ENCODE measurements around the gene HYCC2. TPM values are rescaled to one million over a fixed set of nuclear protein-coding genes. Genes with fewer than 3 reads are reported as not detected.
A peak's percentile ranks its signal among the peaks of the same experiment; 100 is the strongest.

The HYCC2 gene
- polyA plus RNA-seq, 3 donors: 6.8 to 10.2 (median 7.7) TPM

DNA sequence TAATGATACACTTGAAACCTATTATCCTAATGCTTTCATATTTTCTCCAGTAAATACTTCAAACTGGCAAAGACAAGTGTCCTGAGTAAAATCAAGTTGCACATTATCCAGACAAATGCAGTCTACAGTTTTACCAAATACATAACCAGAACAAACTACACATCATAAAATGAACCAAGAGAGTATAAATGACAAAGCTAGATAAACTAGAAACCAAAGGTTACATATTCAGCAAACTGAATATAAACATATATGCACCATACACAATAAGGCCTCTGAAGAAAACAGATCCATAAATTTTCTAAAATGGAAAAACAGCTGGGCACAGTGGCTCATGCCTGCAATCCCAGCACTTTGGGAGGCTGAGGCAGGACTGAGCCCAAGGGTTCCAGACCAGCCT, 47.0 kb downstream of the HYCC2 start:
- Histone ChIP-seq H3K27ac (ENCODE audit: low read depth in 1 of 2, low read length in 2 of 2) (no peak overlapping the region), H3K4me3 (replicated peaks in 1 of 3; ENCODE audit: low read depth in 2 of 3, low read length in 3 of 3) (no peak overlapping the region), H3K4me1 (ENCODE audit: control insufficient read depth in 1 of 2, insufficient read depth in 2 of 2, low read length in 2 of 2) (no peaks in the 10 kb centered on the region), H2AFZ (ENCODE audit: insufficient read depth, low read depth, low read length, poor library complexity, severe bottlenecking) (no peak overlapping the region), H3K9ac (ENCODE audit: insufficient read depth, low read length, poor library complexity, severe bottlenecking) (no peak overlapping the region), H3K79me2 (ENCODE audit: insufficient read depth, low read length) (peaks cover 27% of the 10 kb centered on the region), H3K27me3 (ENCODE audit: control insufficient read depth in 2 of 2, insufficient read depth in 2 of 2, low read length in 2 of 2) (no peaks in the 10 kb centered on the region), H3K36me3 (replicated peaks in 1 of 2; ENCODE audit: control insufficient read depth in 1 of 2, insufficient read depth in 2 of 2, low read length in 2 of 2) (peaks cover 32 to 48% of the 10 kb centered on the region in 2 donors), H3K4me2 (replicated peaks; ENCODE audit: extremely low read depth, low read length, poor library complexity, severe bottlenecking) (no peak overlapping the region), H3K9me3 (replicated peaks in 1 of 2; ENCODE audit: control insufficient read depth in 1 of 2, insufficient read depth in 1 of 2, low read length in 2 of 2) (no peaks in the 10 kb centered on the region), H4K20me1 (ENCODE audit: insufficient read depth, low read length) (peaks cover 20% of the 10 kb centered on the region)
- no peaks in the 10 kb centered on the region for H3K27me3 Mint-ChIP-seq (ENCODE audit: low read depth in 3 of 3)
- peaks cover 10% of the 10 kb centered on the region for H3K4me1 Mint-ChIP-seq
- TF ChIP-seq CTCF (IDR thresholded peaks at IDR 0.05): no peak
- no peak for DNase-seq
- intact Hi-C loops (cut with micrococcal nuclease): no loop called here
- H3K36me3 Mint-ChIP-seq: peaks cover 40 to 54% of the 10 kb centered on the region in 2 donors
- H3K4me3 Mint-ChIP-seq: no peak overlapping the region
- peaks cover 0 to 4% (median 2%) of the 10 kb centered on the region in 7 donors for H3K9me3 Mint-ChIP-seq
- no peak overlapping the region for H3K27ac Mint-ChIP-seq

GRCh38 chr2:201021914-201022313, 49.6 kb downstream of the HYCC2 start:
- no peak overlapping the region for H3K27ac ChIP-seq (ENCODE audit: low read depth in 1 of 2, low read length in 2 of 2)
- H3K27ac Mint-ChIP-seq: peak overlapping the region in 1 of 7 donors; percentile 48
- H3K27me3 Mint-ChIP-seq (ENCODE audit: low read depth in 3 of 3): no peaks in the 10 kb centered on the region
- H3K36me3 ChIP-seq (replicated peaks in 1 of 2; ENCODE audit: control insufficient read depth in 1 of 2, insufficient read depth in 2 of 2, low read length in 2 of 2): peaks cover 47 to 70% of the 10 kb centered on the region in 2 donors
- no peaks in the 10 kb centered on the region for H3K4me1 ChIP-seq (ENCODE audit: control insufficient read depth in 1 of 2, insufficient read depth in 2 of 2, low read length in 2 of 2)
- H3K4me1 Mint-ChIP-seq: peaks cover 6% of the 10 kb centered on the region
- H3K9ac ChIP-seq (ENCODE audit: insufficient read depth, low read length, poor library complexity, severe bottlenecking): no peak overlapping the region
- H3K27me3 ChIP-seq (ENCODE audit: control insufficient read depth in 2 of 2, insufficient read depth in 2 of 2, low read length in 2 of 2): no peaks in the 10 kb centered on the region
- no peaks in the 10 kb centered on the region for H3K9me3 Mint-ChIP-seq
- H3K4me3 Mint-ChIP-seq: no peak overlapping the region
- H2AFZ ChIP-seq (ENCODE audit: insufficient read depth, low read depth, low read length, poor library complexity, severe bottlenecking): no peak overlapping the region
- no peak for TF ChIP-seq CTCF (IDR thresholded peaks at IDR 0.05)
- no peak overlapping the region for H3K4me3 ChIP-seq (replicated peaks in 1 of 3; ENCODE audit: low read depth in 2 of 3, low read length in 3 of 3)
- DNase-seq: no peak
- H3K9me3 ChIP-seq (replicated peaks in 1 of 2; ENCODE audit: control insufficient read depth in 1 of 2, insufficient read depth in 1 of 2, low read length in 2 of 2): no peaks in the 10 kb centered on the region
- no peak overlapping the region for H3K4me2 ChIP-seq (replicated peaks; ENCODE audit: extremely low read depth, low read length, poor library complexity, severe bottlenecking)
- intact Hi-C loops (cut with micrococcal nuclease): no loop called here
- H3K36me3 Mint-ChIP-seq: peaks cover 50 to 56% of the 10 kb centered on the region in 2 donors
- peaks cover 26% of the 10 kb centered on the region for H3K79me2 ChIP-seq (ENCODE audit: insufficient read depth, low read length)
- H4K20me1 ChIP-seq (ENCODE audit: insufficient read depth, low read length): peaks cover 20% of the 10 kb centered on the region

Small RNA genes within 50 kb of the gene (small RNA-seq; reads per million reads assigned to genes)
- not detected for gene RNU6-1206P (ENCODE audit: insufficient read length, low read depth)

Other genes with a start within 250 kb of the HYCC2 start
- 100 to 1,000 TPM in 1 of 3 donors, 1 to 10 TPM in 2; 7.5 to 383 (median 8.2) TPM for gene CLK1, start 207.0 kb downstream of the HYCC2 start, polyA plus RNA-seq
- gene PPIL3, start 182.6 kb downstream of the HYCC2 start, polyA plus RNA-seq: 10 to 100 TPM; 12.3 to 34.6 (median 20.4) TPM
- gene NIF3L1, start 182.3 kb downstream of the HYCC2 start, polyA plus RNA-seq: 10 to 100 TPM; 16.2 to 18.0 (median 16.9) TPM
- 1 to 10 TPM; 3.1 to 5.4 (median 3.9) TPM for gene ORC2, start 108.0 kb downstream of the HYCC2 start, polyA plus RNA-seq
- 100 to 1,000 TPM in 2 of 3 donors, 10 to 100 TPM in 1; 26.3 to 340 (median 313) TPM for gene NDUFB3, start 330 bp upstream of the HYCC2 start, polyA plus RNA-seq
- 100 to 1,000 TPM in 1 of 3 donors, 10 to 100 TPM in 2; 79.4 to 149 (median 79.5) TPM for gene CFLAR, start 44.5 kb upstream of the HYCC2 start, polyA plus RNA-seq
- 10 to 100 TPM; 17.7 to 23.3 (median 18.9) TPM for gene CASP10, start 111.5 kb upstream of the HYCC2 start, polyA plus RNA-seq
- 100 to 1,000 TPM in 1 of 3 donors, 10 to 100 TPM in 2; 40.0 to 123 (median 80.7) TPM for gene CASP8, start 188.9 kb upstream of the HYCC2 start, polyA plus RNA-seq

Measured in CD14-positive monocyte (primary cell).